Right lobe of liver (tissue), 4 donors: Measurements from ENCODE around the gene INSIG1.

Experiments used
- CTCF ChIP-seq, 4 donors: fragments of 200-600 bp in 3 of 4; fragments of 450-650 bp in 1 of 4; IDR thresholded peaks; one replicate each; pipeline versions ENCODE4 v1.5.1 to v1.8.0; 2016 to 2022; ENCODE audit warnings: antibody characterized with exemption in 4 of 4, mild to moderate bottlenecking in 2 of 4
- POLR2A ChIP-seq: fragments of 450-650 bp; IDR thresholded peaks from one replicate; pipeline ENCODE4 v1.6.1; 2017; ENCODE audit warnings: antibody characterized with exemption, mild to moderate bottlenecking
- donor health status: DM: no; HTN: no; CAD: no.
- donor health status: DM: no; HTN: no; CAD: no.
- donor health status: DM: no; HTN: yes; CAD: no.

- TF ChIP-seq POLR2A (no peak), CTCF (IDR thresholded peaks at IDR 0.05) (no peak)
These were observed 36.4 kb upstream of the INSIG1 start for GRCh38 chr7:155261031-155261985.
